NT2/D1 (cell line): ENCODE results near the gene ATXN7L2.

Source experiments
- YY1 ChIP-seq: IDR thresholded peaks from 2 replicates; pipeline ENCODE4 v1.6.1; 2011; ENCODE audit not compliant: insufficient read length, insufficient read depth
- ZNF274 ChIP-seq: IDR thresholded peaks from 2 replicates; pipeline ENCODE4 v1.6.1; 2011; ENCODE audit warnings: mild to moderate bottlenecking, low read depth, low read length

DNA sequence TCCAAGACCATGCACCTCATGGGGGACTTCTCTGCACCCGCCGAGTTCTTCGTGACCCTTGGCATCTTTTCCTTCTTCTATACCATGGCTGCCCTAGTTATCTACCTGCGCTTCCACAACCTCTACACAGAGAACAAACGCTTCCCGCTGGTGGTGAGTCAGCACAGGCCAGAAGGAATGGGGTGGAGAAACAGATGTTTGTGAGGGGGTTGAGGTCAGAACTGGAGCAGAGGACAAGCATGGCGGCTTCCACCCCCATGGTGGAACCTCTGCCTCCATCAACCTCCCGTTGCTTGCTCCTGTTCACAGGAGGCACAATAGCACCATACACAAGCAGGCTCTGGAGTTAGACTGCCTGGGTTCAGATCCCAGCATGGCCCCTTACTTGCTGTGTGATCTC is 6.9 kb upstream of the ATXN7L2 start:
- TF ChIP-seq ZNF274: no peak
- TF ChIP-seq YY1: no peak
